SKM-1 (cell line): ENCODE results near the gene CDKN2B-AS1.

Experiments used
- DNase-seq: peaks from one replicate; lab custom pipeline; 2025; ENCODE audit not compliant: unreplicated experiment; lab: John Stamatoyannopoulos, UW

The CDKN2B-AS1 gene

GRCh38 chr9:22116758-22117157, 122.2 kb downstream of the CDKN2B-AS1 start:
- no peak for DNase-seq

GRCh38 chr9:22117511-22118384, 123.2 kb downstream of the CDKN2B-AS1 start:
- DNase-seq = no peak

GRCh38 chr9:22118810-22119521, 124.4 kb downstream of the CDKN2B-AS1 start:
- no peak for DNase-seq

GRCh38 chr9:22119522-22120158, 125.0 kb downstream of the CDKN2B-AS1 start:
- DNase-seq = no peak

- no peak for DNase-seq
Measured at GRCh38 chr9:22120159-22120549, 125.6 kb downstream of the CDKN2B-AS1 start.

- DNase-seq = no peak
Measured at GRCh38 chr9:22120595-22120994, 126.0 kb downstream of the CDKN2B-AS1 start.

GRCh38 chr9:22124263-22125011, 129.8 kb downstream of the CDKN2B-AS1 start:
- no peak for DNase-seq

GRCh38 chr9:22129133-22129532, 134.5 kb downstream of the CDKN2B-AS1 start:
- no peak for DNase-seq

- no peak for DNase-seq
Measured at GRCh38 chr9:22129633-22130032, 135.0 kb downstream of the CDKN2B-AS1 start.

- DNase-seq = no peak
Measured at GRCh38 chr9:22131817-22132216, 137.2 kb downstream of the CDKN2B-AS1 start.

GRCh38 chr9:22134390-22134789, 139.8 kb downstream of the CDKN2B-AS1 start:
- no peak for DNase-seq

- no peak for DNase-seq
Measured at GRCh38 chr9:22136461-22137096, 142.0 kb downstream of the CDKN2B-AS1 start.

- DNase-seq = no peak
Measured at GRCh38 chr9:22138956-22139660, 144.5 kb downstream of the CDKN2B-AS1 start.

GRCh38 chr9:22141908-22142307, 147.3 kb downstream of the CDKN2B-AS1 start:
- no peak for DNase-seq

GRCh38 chr9:22142671-22143070, 148.1 kb downstream of the CDKN2B-AS1 start:
- no peak for DNase-seq

GRCh38 chr9:22143799-22144625, 149.4 kb downstream of the CDKN2B-AS1 start:
- DNase-seq = no peak

- no peak for DNase-seq
Measured at GRCh38 chr9:22146604-22147003, 152.0 kb downstream of the CDKN2B-AS1 start.

GRCh38 chr9:22147813-22148527, 153.4 kb downstream of the CDKN2B-AS1 start:
- DNase-seq = no peak

- no peak for DNase-seq
Measured at GRCh38 chr9:22148528-22148875, 153.9 kb downstream of the CDKN2B-AS1 start.
